CD4-positive, alpha-beta T cell treated with Interleukin-6 for 4 hours (primary cell): ENCODE data around the gene CCDC121.
A peak's percentile ranks its signal among the peaks of the same experiment; 100 is the strongest.

Source experiments
- DNase-seq: peaks from one replicate; pipeline ENCODE4 v3.0.0-alpha.2; 2020; ENCODE audit warnings: mixed read lengths

The CCDC121 gene

GRCh38 chr2:27628767-27629709 is at the start of gene CCDC121, which contains the start of gene GPN1:
Gene CCDC121 (minus strand): TSS chr2:27629012. CDS start chr2:27627799, 1,213 bp downstream.
Gene GPN1 (plus strand): TSS chr2:27629050. CDS start chr2:27629059, 9 bp downstream.
- peak; percentile 96 for DNase-seq

- no peak for DNase-seq
Measured at GRCh38 chr2:27672723-27673486, 44.1 kb upstream of the CCDC121 start.

GRCh38 chr2:27671235-27671634 is 42.4 kb upstream of the CCDC121 start:
- DNase-seq: no peak

- no peak for DNase-seq
Measured at GRCh38 chr2:27667446-27667845, 38.6 kb upstream of the CCDC121 start.

GRCh38 chr2:27664622-27665363 is 36.0 kb upstream of the CCDC121 start:
- DNase-seq: no peak

GRCh38 chr2:27664154-27664574 is 35.4 kb upstream of the CCDC121 start:
- DNase-seq: no peak

GRCh38 chr2:27663285-27664153 is 34.7 kb upstream of the CCDC121 start, which contains the start of the genes SLC4A1AP and SUPT7L:
Gene SLC4A1AP (plus strand): TSS chr2:27663889. CDS start chr2:27663915, 26 bp downstream.
Gene SUPT7L (minus strand): TSS chr2:27663614. CDS start chr2:27662192, 1,422 bp downstream.
- peak; percentile 73 for DNase-seq

- no peak for DNase-seq
Measured at GRCh38 chr2:27661371-27661770, 32.6 kb upstream of the CCDC121 start.

- DNase-seq: no peak
Measured at GRCh38 chr2:27655155-27655951, 26.5 kb upstream of the CCDC121 start.

GRCh38 chr2:27653397-27653796 is 24.6 kb upstream of the CCDC121 start:
- no peak for DNase-seq

- DNase-seq: no peak
Measured at GRCh38 chr2:27652790-27653189, 24.0 kb upstream of the CCDC121 start.

GRCh38 chr2:27652341-27652740 is 23.5 kb upstream of the CCDC121 start:
- DNase-seq: no peak

GRCh38 chr2:27651056-27651455 is 22.2 kb upstream of the CCDC121 start:
- DNase-seq: no peak

- no peak for DNase-seq
Measured at GRCh38 chr2:27647737-27648136, 18.9 kb upstream of the CCDC121 start.

GRCh38 chr2:27647289-27647688 is 18.5 kb upstream of the CCDC121 start:
- DNase-seq: no peak

- no peak for DNase-seq
Measured at GRCh38 chr2:27645197-27645596, 16.4 kb upstream of the CCDC121 start.

GRCh38 chr2:27640722-27641245 is 12.0 kb upstream of the CCDC121 start:
- no peak for DNase-seq

GRCh38 chr2:27638709-27639108 is 9.9 kb upstream of the CCDC121 start:
- no peak for DNase-seq

- no peak for DNase-seq
Measured at GRCh38 chr2:27638037-27638637, 9.3 kb upstream of the CCDC121 start.

- no peak for DNase-seq
Measured at GRCh38 chr2:27636766-27637165, 8.0 kb upstream of the CCDC121 start.
